ENCODE results near the gene HS3ST1.

DNA sequence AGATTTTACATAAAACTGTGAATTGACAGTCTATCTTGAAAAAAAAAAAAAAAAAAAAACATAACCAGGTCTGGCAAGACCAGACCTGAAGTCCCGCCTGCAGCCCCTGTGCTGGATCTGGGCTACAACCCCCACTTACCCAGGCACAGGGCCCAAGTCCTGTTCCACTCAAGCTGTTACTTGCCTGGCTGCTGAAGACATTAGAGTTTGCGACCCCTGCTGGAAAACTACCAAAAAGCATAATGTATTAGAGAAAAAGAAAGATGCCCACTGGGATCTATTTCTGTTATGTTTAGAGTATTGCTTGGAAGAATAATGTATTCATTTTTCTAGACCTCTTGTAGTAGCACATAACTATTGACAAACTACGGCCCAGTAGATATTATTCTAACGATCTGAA is 4.7 kb downstream of the HS3ST1 start:
- no peak for TF ChIP-seq POLR2A (IDR thresholded peaks at IDR 0.05)
- TF ChIP-seq, protein P1, sequence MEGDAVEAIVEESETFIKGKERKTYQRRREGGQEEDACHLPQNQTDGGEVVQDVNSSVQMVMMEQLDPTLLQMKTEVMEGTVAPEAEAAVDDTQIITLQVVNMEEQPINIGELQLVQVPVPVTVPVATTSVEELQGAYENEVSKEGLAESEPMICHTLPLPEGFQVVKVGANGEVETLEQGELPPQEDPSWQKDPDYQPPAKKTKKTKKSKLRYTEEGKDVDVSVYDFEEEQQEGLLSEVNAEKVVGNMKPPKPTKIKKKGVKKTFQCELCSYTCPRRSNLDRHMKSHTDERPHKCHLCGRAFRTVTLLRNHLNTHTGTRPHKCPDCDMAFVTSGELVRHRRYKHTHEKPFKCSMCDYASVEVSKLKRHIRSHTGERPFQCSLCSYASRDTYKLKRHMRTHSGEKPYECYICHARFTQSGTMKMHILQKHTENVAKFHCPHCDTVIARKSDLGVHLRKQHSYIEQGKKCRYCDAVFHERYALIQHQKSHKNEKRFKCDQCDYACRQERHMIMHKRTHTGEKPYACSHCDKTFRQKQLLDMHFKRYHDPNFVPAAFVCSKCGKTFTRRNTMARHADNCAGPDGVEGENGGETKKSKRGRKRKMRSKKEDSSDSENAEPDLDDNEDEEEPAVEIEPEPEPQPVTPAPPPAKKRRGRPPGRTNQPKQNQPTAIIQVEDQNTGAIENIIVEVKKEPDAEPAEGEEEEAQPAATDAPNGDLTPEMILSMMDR (IDR thresholded peaks at IDR 0.05): peak in 1 of 3 donors; percentile 19

All from ovary (tissue), 3 donors.